ENCODE results near the gene TUBA4A.

GRCh38 chr2:219251656-219252055 is 2.1 kb downstream of the TUBA4A start:
- no peak for TF ChIP-seq CTCF (IDR thresholded peaks at IDR 0.05)
- TF ChIP-seq SP1 (CRISPR knock-in tag; conservative IDR thresholded peaks at IDR 0.05): no peak
- no peak for TF ChIP-seq USF1 (CRISPR knock-in tag; IDR thresholded peaks at IDR 0.05)
- TF ChIP-seq JUN (CRISPR knock-in tag; IDR thresholded peaks at IDR 0.05): no peak
- no peak for TF ChIP-seq RELA (CRISPR knock-in tag; IDR thresholded peaks at IDR 0.05; ENCODE audit: borderline replicate concordance)

Measured in WTC11 (cell line).